Activated T-cell treated with anti-CD3 and anti-CD28 coated beads for 4 hours (primary cell): ENCODE measurements around the gene FTCD.
"Not testable (repeated sequence)": the region's sequence is repeated elsewhere in the genome, so short reads cannot be mapped to it uniquely, and the experiment has no call there.

ENCODE experiments used
- DNase-seq: peaks from one replicate; pipeline ENCODE4 v3.0.0-alpha.2; 2020

Gene FTCD

DNA sequence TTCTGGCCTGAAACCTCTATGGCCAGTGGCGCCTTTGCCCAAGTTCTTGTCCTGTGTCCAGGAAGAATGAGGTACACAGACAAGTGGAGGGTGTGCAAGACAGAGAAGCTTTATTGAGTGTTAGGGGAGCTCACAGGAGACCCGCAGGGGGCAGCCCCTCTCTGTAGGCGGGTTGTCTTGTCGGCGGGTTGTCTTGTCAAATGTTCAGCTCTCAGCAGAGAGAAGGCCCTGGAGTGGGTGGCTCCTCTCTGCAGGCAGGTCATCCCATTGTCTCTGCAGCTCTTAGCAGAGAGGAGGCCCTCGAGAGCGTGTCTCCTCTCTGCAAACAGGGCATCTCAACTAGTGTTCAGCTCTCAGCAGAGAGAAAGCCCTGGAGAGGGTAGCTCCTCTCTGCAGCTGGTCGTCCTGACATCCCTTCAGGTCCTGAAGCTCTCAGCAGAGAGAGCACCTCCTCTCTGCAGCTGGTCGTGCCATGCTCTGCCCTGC is 46.5 kb downstream of the FTCD start:
- DNase-seq: no peak

- not testable (repeated sequence) for DNase-seq
Measured at GRCh38 chr21:46107376-46107775, 48.0 kb downstream of the FTCD start.

DNA sequence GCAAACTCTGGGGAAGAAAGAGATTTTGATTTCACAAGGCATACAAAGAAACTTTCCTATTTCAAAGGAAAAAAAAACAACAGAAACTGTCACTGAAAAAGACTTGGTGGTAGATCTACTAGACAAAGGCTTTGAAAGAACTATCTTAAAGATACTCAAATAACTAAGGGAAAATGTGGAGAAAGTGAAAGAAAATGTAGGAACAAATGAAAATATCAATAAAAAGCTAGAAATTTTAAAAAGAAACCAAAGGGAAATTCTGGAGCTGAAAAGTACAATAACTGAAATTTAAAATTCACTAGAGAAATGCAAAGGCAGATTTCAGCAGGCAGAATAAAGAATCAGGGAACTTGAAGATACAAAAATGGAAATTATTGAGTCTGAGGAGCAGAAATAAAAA is 51.3 kb downstream of the FTCD start:
- no peak for DNase-seq

GRCh38 chr21:46100906-46101305 is 54.5 kb downstream of the FTCD start:
- DNase-seq: no peak

DNA sequence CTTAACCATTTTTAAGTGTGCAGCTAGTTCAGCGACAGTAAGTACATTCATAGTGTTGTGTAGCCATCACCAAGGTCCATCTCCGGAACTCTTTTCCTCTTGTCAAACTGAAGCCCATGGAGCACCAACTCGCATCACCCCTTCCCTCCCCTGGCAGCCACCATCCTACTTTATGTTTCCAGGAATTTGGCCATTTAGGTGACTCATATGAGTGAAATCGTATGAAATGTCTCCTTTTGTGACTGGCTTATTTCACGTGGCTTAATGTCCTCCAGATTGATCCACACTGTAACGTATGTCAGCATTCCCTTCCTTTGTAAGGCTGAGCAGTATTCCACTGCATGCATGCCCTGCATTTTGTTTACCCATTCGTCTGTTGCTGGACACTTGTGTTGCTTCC is 55.0 kb downstream of the FTCD start:
- DNase-seq: no peak

- no peak for DNase-seq
Measured at GRCh38 chr21:46100020-46100419, 55.4 kb downstream of the FTCD start.

DNA sequence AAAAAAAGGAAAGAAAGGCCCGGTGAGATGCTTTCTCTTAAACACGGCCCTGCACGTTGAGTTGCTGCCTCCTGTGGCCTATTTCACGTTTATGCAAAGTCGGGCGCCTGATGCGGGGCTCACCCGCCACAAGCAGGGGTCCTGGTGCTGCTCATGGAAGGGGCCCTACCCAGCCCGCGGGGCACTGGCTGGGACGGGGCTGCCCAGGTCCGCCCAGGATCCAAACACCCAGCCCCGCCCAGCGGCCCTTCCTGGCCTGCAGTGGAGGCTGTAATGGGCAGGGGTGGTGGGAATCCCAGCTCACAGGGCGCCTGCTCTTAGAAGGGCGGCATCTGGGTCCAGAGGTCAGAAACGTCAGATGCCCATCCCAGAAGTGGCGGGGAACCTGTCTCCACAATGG is 55.9 kb downstream of the FTCD start:
- no peak for DNase-seq

- DNase-seq: no peak
Measured at GRCh38 chr21:46098303-46099141, 56.9 kb downstream of the FTCD start.

DNA sequence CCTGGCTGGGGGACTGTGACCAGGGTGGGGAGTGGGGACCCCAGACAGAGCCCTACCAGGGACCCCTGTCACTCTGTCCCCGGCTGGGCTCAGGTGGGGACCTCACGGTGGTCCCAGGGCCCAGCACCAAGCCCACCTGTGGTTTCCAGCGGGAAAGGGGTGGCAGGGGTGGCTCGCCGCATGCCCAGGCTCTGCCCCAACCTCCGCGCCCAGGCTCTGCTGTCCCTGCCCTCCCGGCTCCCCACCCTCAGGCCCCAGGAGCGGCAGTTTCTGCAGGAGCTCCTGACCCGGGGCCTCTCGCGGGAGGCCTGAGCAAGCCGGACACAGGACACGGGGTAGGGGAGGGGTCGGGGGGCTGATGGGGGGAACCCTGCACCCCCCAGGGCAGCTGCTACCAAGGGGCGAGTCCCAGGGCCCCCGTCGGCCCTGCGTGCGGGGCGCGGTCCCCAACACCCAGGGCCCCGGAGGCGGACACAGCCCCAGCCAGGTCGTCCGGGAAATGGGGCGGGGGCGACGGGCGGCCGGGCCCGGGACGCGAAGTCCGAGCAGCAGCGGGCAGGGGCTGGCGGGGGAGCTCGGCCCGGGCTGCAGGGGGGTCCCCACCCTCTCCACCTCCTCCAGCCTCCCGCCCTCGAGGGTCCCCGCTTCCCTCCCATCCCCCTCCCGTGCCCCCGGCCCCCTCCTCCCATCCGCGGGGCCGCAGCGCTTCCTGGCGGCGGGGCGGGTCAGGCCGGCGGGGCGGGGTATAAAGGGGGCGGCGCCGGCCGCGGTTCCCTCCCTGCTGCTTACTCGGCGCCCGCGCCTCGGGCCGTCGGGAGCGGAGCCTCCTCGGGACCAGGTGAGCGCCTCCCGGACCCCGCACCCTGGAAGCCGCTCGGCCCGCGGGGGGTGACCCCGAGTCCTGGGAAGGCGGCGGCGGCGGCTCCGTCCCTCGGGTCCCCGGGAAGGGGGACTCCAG is 57.8 kb downstream of the FTCD start, which contains the start of gene COL6A2:
Gene COL6A2, plus strand, starts transcription at position 777 of the 958 bp plus-strand sequence.
- DNase-seq: peak; percentile 43

DNA sequence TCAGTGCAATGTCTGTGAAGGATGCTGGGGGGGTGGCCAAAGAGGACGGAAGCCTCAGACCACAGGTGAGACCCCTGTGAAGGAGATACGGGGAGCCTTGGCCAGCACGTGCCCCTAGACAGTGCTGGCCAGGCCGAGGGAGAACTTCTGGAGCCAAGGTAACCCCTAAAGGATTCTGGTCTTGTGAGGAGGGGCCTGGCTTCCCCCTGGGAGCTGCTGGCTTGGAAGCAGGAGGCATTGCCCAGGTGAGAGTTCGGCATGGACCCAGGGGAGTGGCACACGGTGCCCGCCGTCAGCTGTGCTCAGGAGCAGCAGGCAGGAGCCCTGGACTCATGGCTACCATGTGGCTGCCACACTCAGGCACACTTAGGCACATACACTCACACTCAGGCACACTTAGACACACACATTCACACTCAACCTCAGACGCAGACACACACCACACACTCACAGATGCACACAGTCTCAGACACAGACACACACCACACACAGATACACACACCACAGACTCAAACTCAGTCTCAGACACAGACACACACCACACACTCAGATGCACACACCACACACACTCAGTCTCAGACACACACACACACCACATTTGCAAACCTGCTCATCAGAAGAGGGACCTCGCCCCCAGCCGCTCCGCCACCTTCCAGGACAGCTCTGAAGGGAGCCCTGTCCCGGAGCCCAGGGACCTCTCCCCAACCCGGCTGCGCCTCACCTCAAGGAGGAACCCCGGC is 58.6 kb downstream of the FTCD start:
- DNase-seq: no peak

- DNase-seq: no peak
Measured at GRCh38 chr21:46095814-46096595, 59.4 kb downstream of the FTCD start.

GRCh38 chr21:46095083-46095719 is 60.2 kb downstream of the FTCD start:
- DNase-seq: no peak

DNA sequence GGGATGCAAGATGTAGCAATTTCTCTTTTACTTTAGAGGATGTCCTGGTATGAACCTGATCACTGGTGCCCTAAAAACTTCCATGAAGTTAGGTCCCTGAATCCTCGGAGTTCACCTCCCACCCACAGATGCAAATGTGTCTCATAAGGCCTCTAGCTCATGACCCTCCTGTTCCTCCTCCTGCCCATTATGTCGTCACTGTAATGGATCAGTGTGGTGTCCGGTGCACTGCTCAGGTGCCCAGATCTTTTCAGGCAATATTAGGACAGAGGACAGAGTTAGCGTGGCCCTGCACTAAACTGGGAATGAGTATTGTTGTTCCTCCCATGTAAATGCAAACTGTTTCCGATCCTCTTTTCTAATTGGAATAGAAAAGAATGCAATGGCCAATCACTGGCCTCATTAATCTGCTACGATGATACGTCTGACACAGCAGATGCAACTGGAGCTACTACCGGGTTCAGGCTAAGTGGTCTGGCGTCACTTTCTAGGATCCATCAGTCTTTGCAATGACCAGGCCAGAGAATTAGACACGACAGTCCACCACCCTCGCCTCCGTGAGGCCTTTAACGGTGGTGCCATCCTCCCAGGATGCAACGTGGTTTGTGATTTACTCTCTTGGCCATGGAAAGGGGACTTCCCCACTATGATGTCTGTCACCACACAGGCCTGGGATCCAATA is 60.8 kb downstream of the FTCD start:
- no peak for DNase-seq

DNA sequence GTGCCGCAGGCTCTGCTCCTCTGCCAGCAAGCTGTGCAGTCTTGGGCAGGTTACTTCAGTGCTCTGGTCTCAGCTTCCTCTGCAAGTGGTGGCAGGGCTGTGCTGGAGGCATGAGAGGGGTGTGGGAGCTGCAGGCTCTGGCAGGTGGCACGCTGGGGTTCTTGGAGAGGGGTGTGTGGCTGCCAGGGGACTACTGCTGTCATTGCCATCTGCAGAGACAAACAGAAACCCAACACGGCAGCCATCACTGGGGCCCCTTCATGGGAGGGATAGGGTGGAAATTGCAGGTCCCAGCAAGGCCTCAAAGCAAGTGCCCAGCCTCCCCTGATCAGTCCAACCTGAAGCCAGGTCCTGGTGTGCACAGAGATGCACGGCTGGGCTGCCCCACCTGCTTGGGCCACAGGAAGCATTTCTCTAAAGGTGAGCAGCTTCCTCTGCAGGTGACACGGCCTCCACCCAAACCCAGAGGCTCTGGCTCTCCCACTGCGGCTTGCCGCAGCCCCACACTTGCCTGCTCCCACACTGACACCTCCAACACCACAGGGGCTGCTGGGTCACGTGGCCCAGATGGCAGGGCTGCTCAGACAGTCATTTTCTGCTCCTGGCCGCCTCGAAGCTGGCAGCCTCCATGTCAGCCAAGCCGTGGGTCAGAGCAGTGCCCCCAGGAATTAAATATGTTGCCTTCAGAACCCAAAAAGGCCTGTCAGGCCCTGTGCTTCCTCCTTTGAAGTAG is 61.5 kb downstream of the FTCD start:
- DNase-seq: no peak

DNA sequence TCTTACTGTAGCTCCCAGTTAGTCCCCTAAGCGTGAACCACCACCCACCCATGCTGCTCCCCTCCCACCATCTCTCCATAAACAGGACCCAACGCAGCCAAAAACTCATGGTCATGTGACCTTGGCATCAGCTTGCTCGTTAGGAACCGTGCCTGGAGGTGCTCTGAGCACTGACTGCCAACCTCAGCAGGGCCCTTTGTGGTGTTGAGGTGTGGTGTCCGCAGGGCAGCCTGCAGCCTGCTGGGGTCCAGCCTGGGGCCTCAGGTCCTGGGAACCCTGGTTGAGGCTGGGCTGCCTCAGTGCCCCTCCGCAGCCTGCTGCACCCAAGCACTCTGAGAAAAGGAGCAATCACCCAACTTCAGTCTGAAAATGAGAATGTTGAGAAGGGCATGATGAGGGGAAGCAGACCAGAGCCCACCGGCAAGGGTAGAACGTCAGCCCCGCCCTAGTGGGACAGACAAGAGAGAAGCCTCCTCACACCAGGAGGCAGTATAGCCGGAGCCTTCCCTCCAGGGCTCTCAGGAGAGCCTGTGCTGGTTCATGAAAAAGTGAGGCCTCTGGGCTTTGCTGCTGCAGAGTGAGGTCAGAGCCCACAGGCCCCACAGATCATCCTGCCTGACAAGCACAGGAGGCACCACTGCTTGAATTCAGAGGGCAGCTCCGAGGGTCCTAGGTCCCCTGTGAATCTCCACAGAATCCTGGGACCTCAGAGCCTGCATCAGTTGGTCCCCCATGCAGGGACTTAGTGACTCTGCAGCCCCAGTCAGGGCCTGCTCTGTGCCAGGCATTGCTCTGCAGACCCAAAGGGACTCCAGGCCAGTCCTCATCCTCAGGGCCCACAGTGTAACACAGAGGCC is 62.3 kb downstream of the FTCD start:
- DNase-seq: no peak

DNA sequence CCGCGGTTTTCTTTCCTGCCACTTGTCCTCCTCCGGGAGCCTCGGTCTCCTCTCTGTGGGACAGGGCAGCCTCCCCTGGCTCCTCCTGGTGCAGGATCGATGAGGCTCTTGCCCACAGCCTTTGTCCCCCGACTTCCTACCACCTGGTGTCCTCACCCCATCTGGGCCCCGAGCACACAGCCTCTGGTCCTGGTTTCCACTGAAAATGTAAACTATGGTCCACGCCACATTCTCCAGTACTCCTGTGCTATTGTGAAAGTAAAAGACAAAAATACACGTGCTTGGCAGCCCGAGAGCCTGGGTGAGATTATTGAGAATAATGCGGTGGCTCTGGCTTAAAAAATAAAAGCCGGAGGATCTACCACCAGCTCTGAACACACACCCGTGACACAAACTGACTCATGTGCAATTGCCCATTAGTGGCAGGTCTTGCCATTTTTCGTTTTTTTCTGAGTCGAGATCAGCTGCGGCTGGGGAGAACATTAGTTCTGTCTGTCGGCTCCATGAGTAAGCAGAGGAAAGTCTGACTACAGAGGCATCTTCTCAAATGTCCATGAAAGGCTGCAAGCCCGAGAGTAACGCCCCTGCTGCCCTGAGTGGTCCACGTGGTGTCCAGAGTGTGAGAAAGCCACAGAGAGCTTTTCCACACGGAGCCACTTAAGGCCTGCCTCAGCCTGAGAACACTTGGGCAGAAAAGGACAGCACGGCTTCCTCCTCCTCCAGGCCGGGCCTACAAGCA is 63.2 kb downstream of the FTCD start:
- DNase-seq: no peak

DNA sequence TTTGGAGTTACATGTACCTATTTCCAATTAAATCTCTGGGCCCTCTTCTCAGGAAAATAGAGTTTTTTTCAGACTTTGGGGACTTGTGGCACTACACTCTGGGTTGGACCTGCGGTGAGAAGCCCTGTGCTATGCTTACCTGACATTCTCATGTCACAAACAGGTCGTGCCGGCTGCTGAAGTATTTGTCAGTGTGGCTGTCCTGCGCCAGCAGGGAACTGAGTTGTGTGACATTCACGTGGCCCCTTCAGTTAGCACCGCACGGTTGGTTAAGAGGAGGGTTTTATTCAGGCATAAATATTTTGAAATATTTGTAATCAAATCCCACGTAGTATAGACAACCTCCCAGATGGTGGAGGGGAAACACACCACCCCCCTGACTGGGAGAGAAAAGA is 63.8 kb downstream of the FTCD start:
- no peak for DNase-seq

DNA sequence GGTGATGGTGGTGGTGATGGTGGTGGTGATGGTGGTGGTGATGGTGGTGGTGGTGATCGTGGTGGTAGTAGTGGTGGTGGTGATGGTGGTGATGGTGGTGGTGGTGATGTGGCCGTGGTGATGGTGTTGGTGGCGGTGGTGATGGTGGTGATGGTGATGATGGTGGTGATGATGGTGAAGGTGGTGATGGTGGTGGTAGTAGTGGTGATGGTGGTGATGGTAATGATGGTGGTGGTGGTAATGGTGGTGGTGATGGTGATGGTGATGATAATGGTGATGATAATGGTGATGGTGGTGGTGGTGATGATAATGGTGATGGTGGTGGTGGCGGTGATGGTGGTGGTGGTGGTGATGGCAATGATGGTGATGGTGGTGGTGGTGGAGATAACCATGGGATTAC is 64.3 kb downstream of the FTCD start:
- DNase-seq: no peak

DNA sequence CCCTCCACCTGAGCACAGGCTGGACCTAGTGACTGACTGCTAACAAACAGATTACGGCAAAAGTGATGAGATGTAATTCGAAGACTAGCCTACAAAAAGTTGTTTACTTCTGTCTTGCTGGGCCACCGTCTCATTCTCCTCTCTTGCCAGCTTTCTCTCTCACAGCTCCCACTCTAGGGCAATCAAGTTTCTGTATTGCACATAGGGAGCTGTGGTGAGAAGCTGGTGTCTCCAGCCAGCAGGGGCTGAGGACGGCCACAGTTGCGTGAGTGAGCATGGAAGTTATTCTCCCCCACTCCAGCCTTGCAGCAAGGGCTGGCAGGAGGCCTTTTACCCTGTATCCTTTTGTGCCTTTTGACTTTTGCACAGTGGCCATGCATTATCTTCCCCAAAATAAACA is 66.1 kb downstream of the FTCD start:
- DNase-seq: no peak
